Measurements from ENCODE around the gene OPHN1.

Gene OPHN1

DNA sequence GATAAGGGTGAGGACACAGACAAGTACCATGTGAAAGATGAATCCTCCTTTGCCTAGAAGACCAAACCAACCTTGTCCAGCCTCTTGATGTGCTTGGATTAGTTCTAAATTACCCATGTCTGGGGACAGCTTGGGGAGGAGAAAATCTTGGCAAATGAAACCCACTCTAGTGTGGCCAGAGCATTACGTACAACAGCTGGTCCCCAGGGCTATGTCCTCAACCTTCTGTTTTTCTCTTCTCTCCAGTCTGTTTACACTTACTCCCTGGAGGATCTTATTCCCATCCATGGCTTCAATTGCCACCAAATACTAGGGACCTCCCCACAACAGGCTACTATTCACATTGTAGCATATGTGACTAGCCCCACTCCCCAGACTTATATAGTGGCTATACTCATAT is 384.5 kb downstream of the OPHN1 start:
- H3K27me3 ChIP-seq (ENCODE audit: control insufficient read depth, insufficient read depth, low read length), result no peaks in the 10 kb centered on the region
- H3K9ac ChIP-seq (ENCODE audit: low read depth, low read length), result no peak overlapping the region
- H3K4me3 ChIP-seq (ENCODE audit: low read depth, low read length), result no peak overlapping the region
- H3K9me3 ChIP-seq (ENCODE audit: control insufficient read depth, insufficient read depth, low read length), result no peaks in the 10 kb centered on the region
- H3K4me1 ChIP-seq (ENCODE audit: control insufficient read depth, insufficient read depth, low read length), result no peaks in the 10 kb centered on the region
- no peaks in the 10 kb centered on the region for H3K36me3 ChIP-seq (ENCODE audit: control insufficient read depth, insufficient read depth, low read length)

DNA sequence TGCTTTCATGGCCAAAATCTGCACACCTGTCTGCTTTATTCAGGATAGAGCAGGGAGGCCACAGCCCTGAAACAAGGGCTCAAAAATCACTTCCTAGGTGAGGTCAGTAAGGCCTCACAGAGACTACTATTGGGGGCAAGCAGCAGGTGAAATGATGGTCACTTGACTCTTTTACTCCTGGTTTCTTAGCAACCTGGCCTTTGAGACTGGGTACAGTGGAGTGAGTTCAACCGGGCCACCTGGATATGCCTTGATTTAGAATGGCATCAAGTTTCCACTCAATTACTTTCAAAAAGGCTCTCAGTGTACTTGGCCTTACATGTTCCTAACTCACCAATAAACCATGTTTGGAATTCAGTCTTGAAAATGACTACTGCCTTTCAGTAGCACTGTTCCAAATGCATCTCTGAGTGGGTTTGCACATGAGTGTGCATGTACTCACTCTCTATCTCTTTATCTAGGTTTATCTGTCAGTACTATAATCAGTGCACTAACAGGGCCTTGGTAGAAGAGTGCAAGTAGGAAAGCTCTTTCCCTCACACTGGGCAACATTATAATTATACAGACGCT is 388.2 kb downstream of the OPHN1 start:
- Histone ChIP-seq H3K4me1 (ENCODE audit: control insufficient read depth, insufficient read depth, low read length) (peaks cover 10% of the 10 kb centered on the region), H3K9ac (ENCODE audit: low read depth, low read length) (no peak overlapping the region), H3K4me3 (ENCODE audit: low read depth, low read length) (no peak overlapping the region), H3K9me3 (ENCODE audit: control insufficient read depth, insufficient read depth, low read length) (no peaks in the 10 kb centered on the region), H3K36me3 (ENCODE audit: control insufficient read depth, insufficient read depth, low read length) (no peaks in the 10 kb centered on the region), H3K27me3 (ENCODE audit: control insufficient read depth, insufficient read depth, low read length) (no peaks in the 10 kb centered on the region)

DNA sequence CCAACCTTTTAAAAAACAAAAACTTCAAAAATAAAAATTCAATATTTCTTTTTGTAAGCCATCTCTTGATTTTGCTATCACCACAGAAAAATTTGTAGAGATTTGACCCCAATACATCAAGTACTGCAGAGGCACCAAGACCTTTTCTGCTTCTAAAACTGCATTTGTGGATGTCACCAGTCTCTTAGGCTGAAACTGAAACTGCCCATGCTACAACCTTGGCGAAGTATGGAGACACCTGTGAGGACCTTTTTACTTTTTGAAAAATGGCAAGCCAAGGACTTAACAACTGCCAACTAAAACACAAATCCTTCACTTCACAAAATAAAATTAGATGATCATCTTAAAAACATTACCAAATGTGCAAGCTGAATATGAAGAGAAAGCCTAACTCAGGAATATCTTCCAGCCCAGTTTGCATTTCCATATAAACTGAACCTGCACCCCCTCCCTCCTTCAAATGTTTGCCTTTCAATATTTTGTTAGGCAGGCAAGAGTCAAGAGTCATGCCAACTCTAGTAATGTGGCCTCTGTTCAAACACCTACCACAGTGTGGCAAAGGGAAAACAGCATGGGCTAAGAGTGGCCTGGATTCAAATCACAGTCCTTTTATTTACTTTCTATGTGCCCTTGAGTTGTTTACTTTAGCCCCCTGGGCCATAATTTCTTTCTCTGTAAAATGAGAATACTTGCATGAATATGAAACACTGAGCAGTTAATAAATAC is 389.4 kb downstream of the OPHN1 start:
- Histone ChIP-seq H3K4me3 (ENCODE audit: low read depth, low read length) (no peak overlapping the region), H3K4me1 (ENCODE audit: control insufficient read depth, insufficient read depth, low read length) (peaks cover 10% of the 10 kb centered on the region), H3K36me3 (ENCODE audit: control insufficient read depth, insufficient read depth, low read length) (no peaks in the 10 kb centered on the region), H3K9me3 (ENCODE audit: control insufficient read depth, insufficient read depth, low read length) (no peaks in the 10 kb centered on the region), H3K27me3 (ENCODE audit: control insufficient read depth, insufficient read depth, low read length) (no peaks in the 10 kb centered on the region), H3K9ac (ENCODE audit: low read depth, low read length) (no peak overlapping the region)

DNA sequence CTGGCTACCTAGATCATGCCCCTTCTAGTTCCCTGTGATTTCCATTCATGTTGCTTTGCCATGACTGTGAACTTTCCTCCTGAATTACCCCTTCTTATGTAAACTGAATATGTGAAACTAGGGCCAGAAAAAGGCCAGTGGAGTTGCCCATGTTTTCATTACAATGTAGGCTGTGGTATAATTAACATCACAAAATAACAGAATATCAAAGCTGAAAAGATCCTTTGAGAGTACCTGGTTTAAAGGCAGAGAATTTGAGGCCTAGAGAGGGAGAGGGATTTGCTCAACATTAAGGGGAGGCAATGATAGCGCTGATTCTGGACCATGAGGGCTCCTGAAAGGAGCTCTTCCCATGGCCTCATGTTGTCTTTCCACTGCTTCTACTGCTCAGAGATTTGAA is 392.2 kb downstream of the OPHN1 start:
- no peaks in the 10 kb centered on the region for H3K27me3 ChIP-seq (ENCODE audit: control insufficient read depth, insufficient read depth, low read length)
- H3K36me3 ChIP-seq (ENCODE audit: control insufficient read depth, insufficient read depth, low read length), result no peaks in the 10 kb centered on the region
- peaks cover 10% of the 10 kb centered on the region for H3K4me1 ChIP-seq (ENCODE audit: control insufficient read depth, insufficient read depth, low read length)
- no peak overlapping the region for H3K9ac ChIP-seq (ENCODE audit: low read depth, low read length)
- no peaks in the 10 kb centered on the region for H3K9me3 ChIP-seq (ENCODE audit: control insufficient read depth, insufficient read depth, low read length)
- no peak overlapping the region for H3K4me3 ChIP-seq (ENCODE audit: low read depth, low read length)

DNA sequence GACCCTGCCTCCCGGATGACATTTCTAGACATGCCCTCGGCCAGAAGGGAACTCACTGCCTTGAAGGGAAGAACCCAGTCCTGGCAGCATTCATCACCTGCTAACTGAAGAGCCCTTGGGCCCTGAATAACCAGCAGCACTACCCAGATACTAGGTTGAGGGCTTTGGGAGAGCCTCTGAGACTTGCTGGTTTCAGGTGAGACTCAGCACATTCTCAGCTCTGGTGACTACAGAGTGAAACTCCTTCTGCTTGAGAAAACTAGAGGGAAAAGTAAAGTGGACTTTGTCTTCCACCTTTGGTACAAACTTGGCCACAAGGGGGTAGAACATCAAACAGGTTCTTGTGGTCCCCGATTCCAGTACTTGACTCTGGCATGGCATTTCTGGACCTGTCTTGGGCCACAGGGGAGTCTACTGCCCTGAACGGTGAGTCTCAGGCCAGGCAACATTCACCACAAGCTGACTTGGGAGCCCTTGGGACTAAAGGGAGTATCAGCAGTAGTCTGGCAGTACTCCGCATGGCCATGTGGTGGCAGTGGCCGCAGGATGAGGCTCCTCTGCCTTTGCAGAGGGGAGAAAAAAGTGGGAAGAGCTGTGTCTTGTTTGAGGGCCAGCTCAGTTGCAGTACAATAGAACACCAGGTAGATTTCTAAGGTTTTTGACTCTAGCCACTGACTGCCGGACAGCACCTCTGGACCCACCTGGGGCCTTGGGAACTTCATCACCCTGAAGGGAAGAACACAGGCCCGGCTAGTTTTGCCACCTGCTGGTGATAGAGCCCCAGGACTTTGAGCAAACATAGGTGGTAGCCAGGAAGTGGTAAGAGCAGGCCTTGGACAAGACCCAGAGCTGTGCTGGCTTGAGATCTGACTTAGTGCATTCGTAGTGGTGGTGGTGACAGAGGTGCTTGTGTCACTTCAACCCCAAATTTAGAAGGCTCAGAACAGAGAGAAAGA is 414.8 kb downstream of the OPHN1 start:
- H3K4me1 ChIP-seq (ENCODE audit: control insufficient read depth, insufficient read depth, low read length), result no peaks in the 10 kb centered on the region
- no peaks in the 10 kb centered on the region for H3K36me3 ChIP-seq (ENCODE audit: control insufficient read depth, insufficient read depth, low read length)
- no peak overlapping the region for H3K9ac ChIP-seq (ENCODE audit: low read depth, low read length)
- no peaks in the 10 kb centered on the region for H3K27me3 ChIP-seq (ENCODE audit: control insufficient read depth, insufficient read depth, low read length)
- H3K4me3 ChIP-seq (ENCODE audit: low read depth, low read length), result no peak overlapping the region
- peaks cover 6% of the 10 kb centered on the region for H3K9me3 ChIP-seq (ENCODE audit: control insufficient read depth, insufficient read depth, low read length)

DNA sequence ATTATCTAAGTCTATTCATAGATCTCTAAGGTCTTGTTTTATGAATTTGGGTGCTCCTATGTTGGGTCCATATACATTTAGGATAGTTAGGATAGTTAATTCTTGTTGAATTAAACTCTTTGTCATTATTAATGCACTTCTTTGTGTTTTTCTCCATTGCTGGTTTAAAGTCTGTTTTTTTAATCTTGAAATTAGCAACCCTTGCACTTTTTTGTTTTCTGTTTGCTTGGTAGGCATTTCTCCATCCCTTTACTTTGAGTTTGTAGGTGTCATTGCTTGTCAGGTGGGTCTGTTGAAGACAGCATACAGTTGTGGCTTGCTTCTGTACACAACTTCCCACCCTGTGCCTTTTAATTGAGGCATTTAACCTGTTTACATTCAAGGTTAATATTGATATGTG is 434.8 kb downstream of the OPHN1 start:
- H3K4me1 ChIP-seq (ENCODE audit: control insufficient read depth, insufficient read depth, low read length), result no peaks in the 10 kb centered on the region
- peaks cover 5% of the 10 kb centered on the region for H3K9me3 ChIP-seq (ENCODE audit: control insufficient read depth, insufficient read depth, low read length)
- H3K36me3 ChIP-seq (ENCODE audit: control insufficient read depth, insufficient read depth, low read length), result no peaks in the 10 kb centered on the region
- H3K4me3 ChIP-seq (ENCODE audit: low read depth, low read length), result no peak overlapping the region
- no peak overlapping the region for H3K9ac ChIP-seq (ENCODE audit: low read depth, low read length)
- H3K27me3 ChIP-seq (ENCODE audit: control insufficient read depth, insufficient read depth, low read length), result no peaks in the 10 kb centered on the region

Data from iPS-15b (cell line).